Activated CD4-positive, alpha-beta T cell treated with anti-CD3 and anti-CD28 coated beads for 48 hours (primary cell): ENCODE results near the gene CLCN7.

Experiments
- DNase-seq: peaks from one replicate; pipeline ENCODE4 v3.0.0-alpha.2; 2020

CLCN7 gene

DNA sequence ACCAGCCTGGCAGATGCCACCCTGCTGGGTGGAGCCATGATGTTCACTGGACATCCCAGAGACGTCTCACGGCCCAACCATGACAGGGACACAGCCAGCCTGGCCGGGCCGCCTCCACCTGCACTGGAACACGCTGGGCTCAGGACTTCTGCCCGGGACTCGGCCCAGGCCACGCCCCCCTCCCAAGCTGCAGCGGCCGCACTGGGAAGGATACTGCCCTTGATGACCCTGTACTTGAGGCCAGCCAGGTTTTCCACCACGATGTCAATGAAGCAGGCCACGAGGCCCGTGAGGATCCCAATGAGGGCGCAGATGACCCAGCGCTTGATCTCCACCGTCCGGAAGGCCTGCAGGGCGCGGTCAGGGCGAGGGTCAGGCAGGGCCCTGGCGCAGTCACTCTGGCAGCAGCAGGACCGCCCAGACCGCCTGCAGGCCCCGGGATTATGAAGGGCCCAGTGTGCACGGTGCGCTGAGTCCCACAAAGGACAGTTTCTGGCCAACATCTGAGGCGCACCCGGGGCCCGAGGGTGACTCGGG lies 14.2 kb downstream of the CLCN7 start:
- no peak for DNase-seq

DNA sequence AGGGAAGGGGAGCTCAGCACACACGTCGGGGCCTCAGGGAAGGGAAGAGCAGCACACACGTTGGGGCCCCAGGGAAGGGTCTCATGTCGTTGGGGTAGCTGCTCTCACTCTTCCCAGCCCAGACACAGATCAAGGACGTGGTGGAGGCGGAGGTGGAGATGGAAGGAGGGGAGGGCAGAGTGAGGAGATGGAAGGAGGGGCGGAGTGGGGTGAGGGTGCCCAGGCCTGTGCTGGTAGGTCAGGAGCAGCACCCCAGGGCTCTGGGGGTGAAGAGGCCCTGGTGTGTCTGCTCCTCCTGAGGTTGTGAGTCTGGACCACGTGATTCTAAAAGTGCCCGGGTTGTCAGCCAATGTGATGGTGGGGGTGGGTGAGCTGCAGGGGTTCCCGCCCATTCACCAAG lies 14.9 kb downstream of the CLCN7 start:
- no peak for DNase-seq

- no peak for DNase-seq
Measured at GRCh38 chr16:1458977-1459341, 15.9 kb downstream of the CLCN7 start.

DNA sequence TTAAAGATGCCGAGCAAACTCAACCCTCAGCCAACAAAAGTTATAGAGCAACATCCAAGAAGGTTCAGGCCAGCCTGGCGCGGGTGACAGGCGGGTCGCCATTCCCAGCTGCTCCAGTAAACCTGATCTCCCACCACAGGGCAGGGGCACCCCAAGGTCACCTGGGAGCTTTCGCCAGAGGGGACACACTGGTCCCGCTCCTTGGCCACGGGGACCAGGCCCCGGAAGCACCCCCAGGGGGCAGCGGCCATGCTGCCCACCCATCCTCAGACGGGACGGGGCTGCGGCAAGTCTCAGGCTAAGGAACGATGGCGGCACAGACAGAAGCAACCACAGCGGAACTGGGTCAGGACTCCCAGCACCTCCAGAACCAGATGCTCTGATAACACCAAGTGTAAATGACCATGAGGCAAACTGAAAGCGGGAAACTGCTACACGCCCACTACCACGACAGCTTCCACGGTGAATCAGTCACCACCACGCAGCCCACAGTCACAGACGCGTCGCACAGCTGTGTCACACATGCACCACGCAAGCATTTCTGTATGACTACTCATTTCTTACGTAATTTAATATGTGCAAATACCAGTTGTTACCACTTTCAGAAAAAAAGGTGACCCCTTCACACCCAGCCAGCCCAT lies 16.4 kb downstream of the CLCN7 start:
- DNase-seq: peak; percentile 66

GRCh38 chr16:1457489-1458245 lies 17.2 kb downstream of the CLCN7 start:
- DNase-seq: no peak

GRCh38 chr16:1456951-1457350 lies 17.9 kb downstream of the CLCN7 start:
- DNase-seq: no peak

DNA sequence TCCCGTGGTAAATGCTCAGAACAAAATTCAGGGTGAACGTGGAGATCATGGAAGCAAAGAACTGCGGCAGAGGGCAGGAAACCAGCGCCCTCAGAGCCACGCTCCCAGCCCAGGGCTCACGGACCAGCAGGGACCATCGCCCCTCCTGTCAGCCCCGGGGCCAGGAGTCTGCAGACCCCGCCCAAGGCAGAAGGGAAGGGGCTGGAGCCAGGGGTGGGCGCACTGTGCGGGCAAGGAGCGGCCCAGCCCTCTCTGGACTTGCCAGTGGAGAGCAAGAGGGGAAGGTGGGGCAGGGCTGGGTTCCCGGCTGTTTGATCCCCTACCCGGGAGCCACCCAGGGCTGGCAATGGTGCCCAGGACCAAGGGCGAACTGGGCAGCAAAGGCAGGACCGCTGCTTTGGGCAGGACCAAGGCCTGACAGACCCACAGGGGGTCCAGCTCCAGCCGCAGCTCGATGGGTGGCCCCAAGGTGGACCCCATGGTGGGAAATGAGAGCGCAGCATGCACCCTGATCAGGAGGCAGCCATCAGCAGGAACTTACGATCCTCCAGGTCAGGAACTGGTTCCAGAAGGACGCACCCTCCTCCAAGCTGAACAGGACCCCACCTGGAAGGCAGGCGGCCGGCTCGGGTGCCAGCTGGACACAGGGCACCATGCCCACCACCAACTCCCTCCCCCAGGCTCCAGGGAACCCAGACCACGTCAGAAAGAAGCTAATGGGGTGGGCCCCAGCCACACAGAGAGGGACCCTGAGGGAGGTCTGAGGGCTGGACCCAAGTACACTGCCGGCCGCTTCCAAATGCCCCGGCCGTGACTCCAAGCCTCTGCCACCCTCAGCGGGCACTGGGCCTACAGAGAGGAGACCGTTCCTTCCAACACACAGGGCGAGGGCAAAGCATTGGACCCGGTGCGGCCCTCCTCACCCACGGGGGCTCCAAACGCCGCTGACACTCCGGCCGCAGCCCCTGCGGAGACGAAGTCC lies 19.3 kb downstream of the CLCN7 start:
- no peak for DNase-seq

GRCh38 chr16:1454561-1454960 lies 20.3 kb downstream of the CLCN7 start:
- no peak for DNase-seq

GRCh38 chr16:1453316-1453715 lies 21.5 kb downstream of the CLCN7 start:
- no peak for DNase-seq

DNA sequence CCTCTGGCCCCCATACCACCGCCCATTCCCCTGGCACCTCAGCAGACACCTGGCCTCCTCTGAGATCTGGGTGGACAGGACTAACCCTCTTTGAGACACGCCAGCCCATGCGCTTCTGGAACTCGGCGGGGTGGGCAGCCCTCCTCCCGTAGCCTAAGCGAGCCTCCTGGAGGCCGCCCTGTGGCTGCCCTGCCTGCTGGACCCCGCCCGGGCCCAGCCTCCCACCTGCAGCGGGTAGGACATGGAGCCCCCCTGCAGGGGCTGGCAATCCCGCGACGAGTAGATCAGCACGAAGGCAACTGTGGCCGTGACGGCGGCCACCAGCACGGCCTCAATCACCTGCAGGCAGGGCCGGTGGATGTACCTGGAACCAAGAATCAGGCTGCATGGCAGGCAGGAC lies 22.3 kb downstream of the CLCN7 start:
- no peak for DNase-seq

GRCh38 chr16:1451702-1452392 lies 23.0 kb downstream of the CLCN7 start:
- no peak for DNase-seq

DNA sequence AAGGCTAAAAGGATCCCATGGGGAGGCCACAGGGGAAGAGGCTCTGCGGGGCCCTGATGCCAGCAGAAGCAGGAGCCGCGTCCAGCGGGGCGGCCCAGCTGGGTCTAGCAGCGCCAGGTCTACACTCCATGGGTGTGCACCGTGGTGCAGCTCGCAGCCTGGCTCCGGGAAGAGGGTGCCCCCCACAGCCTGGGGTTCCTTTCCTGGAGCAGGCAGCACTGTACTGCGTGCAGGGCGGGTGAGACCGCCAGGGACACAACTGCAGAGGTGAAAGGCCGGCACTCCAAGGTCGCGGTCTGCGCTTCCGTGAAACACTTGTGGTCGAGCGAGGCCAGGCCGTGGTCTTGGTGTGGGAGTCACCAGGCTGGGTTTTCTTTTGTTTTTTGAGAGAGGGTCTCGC lies 24.0 kb downstream of the CLCN7 start:
- no peak for DNase-seq

GRCh38 chr16:1450218-1450617 lies 24.6 kb downstream of the CLCN7 start:
- no peak for DNase-seq

DNA sequence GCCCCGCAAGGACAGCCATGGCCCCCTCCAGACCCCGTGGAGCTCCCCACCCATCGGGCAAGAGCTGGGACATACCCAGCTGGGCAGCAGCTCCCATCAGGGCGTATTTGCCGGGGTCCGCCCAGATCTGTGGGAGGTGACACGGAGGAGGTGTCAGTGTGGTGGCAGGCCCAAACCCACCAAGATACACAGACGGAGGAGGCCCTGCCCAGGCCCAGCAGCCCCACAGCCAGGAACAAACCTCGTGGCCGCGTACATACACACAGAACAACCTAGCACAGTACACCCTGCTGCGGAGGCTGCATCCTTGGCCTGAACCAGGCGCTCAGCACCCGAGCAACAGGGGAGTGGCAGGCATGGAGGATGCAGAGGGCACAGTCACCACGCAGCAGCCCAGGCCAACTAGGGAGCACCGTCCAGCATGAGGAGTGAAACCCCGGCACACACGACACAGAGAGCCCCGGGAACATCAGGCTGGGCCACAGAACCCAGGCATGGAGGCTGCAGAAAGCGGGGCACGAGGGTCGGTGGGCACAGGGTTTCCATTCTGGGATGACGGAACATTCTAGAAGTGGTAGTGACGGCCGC lies 25.5 kb downstream of the CLCN7 start:
- no peak for DNase-seq

DNA sequence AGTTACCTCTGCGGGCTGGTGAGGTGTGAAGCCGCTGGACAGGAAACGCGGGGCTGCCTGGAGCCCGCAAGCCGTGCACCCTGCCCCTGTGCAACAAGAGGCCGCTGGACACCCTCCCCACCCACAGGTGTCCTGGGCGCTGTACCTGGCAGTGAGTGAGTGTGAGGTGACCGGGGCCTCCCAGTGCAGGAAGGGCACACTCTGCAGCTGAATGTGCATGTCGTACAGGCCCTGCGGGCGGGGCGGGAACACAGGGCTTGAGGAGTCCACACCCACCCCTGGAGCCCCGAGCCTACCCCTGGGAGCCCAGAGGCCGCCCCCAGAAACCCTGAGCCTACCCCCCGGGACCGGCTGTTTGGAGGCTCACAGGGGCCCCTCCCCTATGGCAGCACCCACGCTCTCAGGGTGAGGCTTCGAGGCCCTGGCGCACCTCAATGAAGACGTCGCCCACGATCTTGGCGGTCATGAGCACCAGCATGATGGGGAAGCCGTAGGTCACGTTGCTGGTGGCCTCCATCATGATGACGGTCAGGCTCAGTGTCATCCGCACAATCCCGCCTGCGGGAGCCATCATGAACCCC lies 26.2 kb downstream of the CLCN7 start:
- DNase-seq: no peak

DNA sequence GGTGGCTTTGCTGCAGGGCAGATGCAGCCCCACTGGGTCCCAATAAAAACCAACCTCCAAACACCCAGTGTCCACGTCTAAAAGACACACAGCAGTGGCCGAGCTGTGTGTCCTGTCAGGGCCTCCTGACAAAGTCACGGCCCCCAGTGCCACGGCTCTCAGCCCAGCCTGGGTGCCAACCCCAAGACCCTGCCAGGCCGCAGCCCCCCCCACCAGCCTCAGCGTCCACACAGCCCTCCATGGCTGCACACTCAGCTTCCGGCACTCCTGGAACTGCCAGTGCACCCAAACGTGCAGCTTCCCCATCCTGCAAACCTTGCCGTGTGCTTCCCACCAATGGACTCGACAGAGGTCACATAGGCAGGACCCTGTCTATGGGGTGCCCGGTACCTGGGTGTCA lies 26.9 kb downstream of the CLCN7 start:
- no peak for DNase-seq

- no peak for DNase-seq
Measured at GRCh38 chr16:1446296-1447080, 28.3 kb downstream of the CLCN7 start.

DNA sequence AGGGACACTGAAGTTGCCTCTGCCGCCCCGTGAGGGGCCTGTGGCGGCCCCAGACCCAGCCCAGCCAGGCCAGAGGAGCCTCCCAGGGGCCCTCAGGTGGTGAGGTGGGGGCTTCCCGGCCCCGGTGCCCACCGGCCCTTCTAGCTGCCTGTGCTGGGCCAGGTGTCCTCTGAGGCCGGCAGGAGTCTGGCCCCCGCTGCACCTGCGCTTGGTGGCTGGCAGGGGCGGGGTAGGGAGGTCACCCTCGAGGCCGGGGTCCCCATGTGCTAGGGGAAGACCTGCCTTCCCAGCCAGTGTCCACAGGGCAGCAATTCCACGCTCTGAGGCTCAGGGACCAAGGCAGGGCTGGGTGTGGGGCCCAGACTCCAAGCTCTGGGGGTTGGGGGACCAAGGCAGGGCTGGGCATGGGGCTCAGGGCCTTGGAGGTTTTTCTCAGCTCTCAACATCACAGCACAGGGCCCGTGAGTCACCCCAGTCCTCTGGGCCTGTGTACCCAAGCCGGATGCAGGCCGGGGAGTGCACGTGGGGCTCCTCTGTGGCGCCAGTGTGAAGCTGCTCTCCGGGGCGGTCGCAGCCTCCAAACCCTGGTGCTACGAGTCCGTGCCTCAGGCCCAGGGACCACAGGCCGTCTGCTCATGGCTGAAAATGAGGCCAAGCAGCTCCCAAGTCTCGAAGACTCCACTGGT lies 29.2 kb downstream of the CLCN7 start:
- no peak for DNase-seq

DNA sequence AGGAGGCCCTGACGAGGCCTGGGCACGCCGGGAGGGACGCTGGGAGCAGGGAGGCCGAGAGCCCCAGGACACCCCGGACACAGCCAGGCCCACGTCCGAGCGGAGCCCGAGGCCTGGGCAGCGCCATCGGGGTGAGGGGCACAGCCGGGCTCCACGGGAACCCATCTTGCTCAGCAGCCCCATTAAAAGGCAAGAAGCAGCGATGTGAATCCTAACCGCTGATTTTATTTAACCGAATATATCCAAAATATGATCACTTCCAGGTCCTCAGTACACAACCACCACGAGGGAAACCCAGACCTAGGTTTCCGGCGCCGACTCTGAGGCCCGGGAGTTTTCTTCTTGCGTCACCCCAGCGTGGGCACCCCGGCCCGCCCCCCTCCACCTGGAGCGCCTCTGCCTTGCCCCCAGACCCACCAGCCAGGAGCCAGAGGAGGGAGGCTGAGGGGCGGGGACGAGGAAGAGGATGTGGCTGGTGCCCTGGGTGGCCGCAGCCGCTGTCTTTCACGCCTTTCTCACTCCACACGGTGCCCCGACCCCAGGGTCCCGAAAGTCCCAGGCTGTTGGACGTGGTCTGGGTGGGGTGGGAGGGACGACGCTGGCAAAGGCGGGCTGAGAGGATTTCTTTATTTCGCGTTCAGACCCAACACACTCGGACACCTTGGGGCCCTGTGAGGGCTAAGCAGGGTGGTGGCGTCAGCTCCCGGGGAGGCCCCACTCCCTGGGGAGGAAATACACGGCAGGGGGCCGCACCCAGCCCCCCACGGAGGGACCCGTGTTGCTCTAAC lies 29.9 kb downstream of the CLCN7 start:
- no peak for DNase-seq
